NCI-H460 (cell line): ENCODE results near the gene CCSER1. TPM values are rescaled to one million over a fixed set of nuclear protein-coding genes. Genes with fewer than 3 reads are reported as not detected.
A peak's percentile ranks its signal among the peaks of the same experiment; 100 is the strongest.
"Not testable (repeated sequence)": the region's sequence is repeated elsewhere in the genome, so short reads cannot be mapped to it uniquely, and the experiment has no call there.

Experiments
- DNase-seq: peaks from one replicate; pipeline ENCODE4 v3.0.0-alpha.2; 2016; ENCODE audit warnings: low read depth; ENCODE audit errors: extremely low read depth
- total RNA-seq: library from RNA; depleted of rRNA; stranded (reverse); fragments of >200 nt; shearing (Covaris generic); gene quantifications from 2 replicates; pipeline ENCODE4 v1.2.3, GENCODE V29; 2014

CCSER1 gene
- total RNA-seq, 1 experiment from 2014 or later = 1.1 TPM

- no peak for DNase-seq
Observed at GRCh38 chr4:91447168-91447567, 1320.0 kb downstream of the CCSER1 start.

- DNase-seq = peak; percentile 17
Observed at GRCh38 chr4:91448668-91449330, 1321.6 kb downstream of the CCSER1 start.

GRCh38 chr4:91454111-91454510, 1326.9 kb downstream of the CCSER1 start:
- DNase-seq = no peak

- not testable (repeated sequence) for DNase-seq
Observed at GRCh38 chr4:91462566-91462965, 1335.4 kb downstream of the CCSER1 start.

GRCh38 chr4:91470671-91471070, 1343.5 kb downstream of the CCSER1 start:
- DNase-seq = no peak

- DNase-seq = no peak
Observed at GRCh38 chr4:91471280-91471679, 1344.1 kb downstream of the CCSER1 start.

- DNase-seq = no peak
Observed at GRCh38 chr4:91472046-91472445, 1344.9 kb downstream of the CCSER1 start.

GRCh38 chr4:91485415-91485814, 1358.2 kb downstream of the CCSER1 start:
- no peak for DNase-seq

- no peak for DNase-seq
Observed at GRCh38 chr4:91488946-91489345, 1361.8 kb downstream of the CCSER1 start.

- DNase-seq = no peak
Observed at GRCh38 chr4:91497892-91498291, 1370.7 kb downstream of the CCSER1 start.

GRCh38 chr4:91502365-91502764, 1375.2 kb downstream of the CCSER1 start:
- DNase-seq = no peak

GRCh38 chr4:91513326-91513725, 1386.1 kb downstream of the CCSER1 start:
- no peak for DNase-seq

GRCh38 chr4:91519155-91519554, 1392.0 kb downstream of the CCSER1 start:
- DNase-seq = no peak

GRCh38 chr4:91525621-91526020, 1398.4 kb downstream of the CCSER1 start:
- no peak for DNase-seq

GRCh38 chr4:91527056-91527455, 1399.9 kb downstream of the CCSER1 start:
- no peak for DNase-seq

GRCh38 chr4:91567594-91567993, 1440.4 kb downstream of the CCSER1 start:
- no peak for DNase-seq

- no peak for DNase-seq
Observed at GRCh38 chr4:91577864-91578263, 1450.7 kb downstream of the CCSER1 start.

GRCh38 chr4:91590260-91590659, 1463.1 kb downstream of the CCSER1 start:
- DNase-seq = no peak

- DNase-seq = no peak
Observed at GRCh38 chr4:91592125-91592524, 1464.9 kb downstream of the CCSER1 start.

GRCh38 chr4:91596718-91597117, 1469.5 kb downstream of the CCSER1 start:
- DNase-seq = no peak

GRCh38 chr4:91598696-91599095, 1471.5 kb downstream of the CCSER1 start:
- DNase-seq = no peak

- DNase-seq = no peak
Observed at GRCh38 chr4:91600301-91600700, 1473.1 kb downstream of the CCSER1 start.

GRCh38 chr4:91601401-91601800, 1474.2 kb downstream of the CCSER1 start:
- no peak for DNase-seq
